GM21619 (cell line): ENCODE measurements around the gene SFXN2.
A peak's percentile ranks its signal among the peaks of the same experiment; 100 is the strongest.
"Not testable (repeated sequence)": the region's sequence is repeated elsewhere in the genome, so short reads cannot be mapped to it uniquely, and the experiment has no call there.

Source experiments
- ATAC-seq: cut with Tn5 transposase; IDR thresholded peaks from one replicate; pipeline ENCODE4 v1.9.1; 2021; ENCODE audit not compliant: unreplicated experiment

Gene SFXN2

DNA sequence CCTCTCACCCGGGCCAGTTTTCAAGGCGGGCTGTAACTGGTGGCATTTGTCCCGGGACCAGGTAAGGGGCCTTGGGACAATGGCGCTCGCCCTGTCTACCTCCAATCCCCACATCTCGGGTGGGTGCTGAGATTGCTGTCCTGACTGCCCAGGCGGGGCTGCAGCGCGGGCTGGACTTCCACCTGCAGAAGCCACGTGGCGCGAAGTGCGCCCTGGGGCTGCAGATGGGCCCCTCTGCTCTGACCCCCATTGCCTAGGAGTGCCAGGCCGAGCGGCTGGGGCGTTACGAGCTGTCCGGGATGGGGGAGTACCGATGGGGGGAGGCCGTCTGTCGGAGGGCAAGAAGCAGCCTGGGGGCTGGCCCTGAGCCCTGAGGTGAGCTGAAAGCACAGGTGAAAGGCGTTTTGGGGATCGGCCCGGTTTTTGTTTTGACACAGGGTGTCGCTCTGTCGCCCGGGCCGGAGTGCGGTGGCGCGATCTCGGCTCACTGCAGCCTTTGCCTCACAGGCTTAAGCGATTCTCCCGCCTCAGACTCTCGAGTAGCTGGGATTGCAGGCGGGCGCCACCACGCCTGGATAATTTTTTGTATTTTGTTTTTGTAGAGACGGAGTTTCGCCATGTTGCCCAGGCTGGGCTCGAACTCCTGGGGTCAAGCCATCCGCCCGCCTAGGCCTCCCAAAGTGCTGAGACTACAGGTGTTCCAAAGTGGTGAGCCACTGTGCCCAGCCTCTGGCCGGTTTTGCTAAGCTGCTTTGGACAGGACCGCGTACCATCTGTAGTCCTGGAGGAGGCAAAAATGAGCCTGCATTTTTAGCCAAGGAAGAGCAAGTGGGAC is at the start of gene SFXN2:
Gene SFXN2, plus strand, starts transcription at position 16 of the 835 bp plus-strand sequence. CDS start 12,001 bp downstream, outside the sequence.
- peak; percentile 22 for ATAC-seq

GRCh38 chr10:102665904-102666509 is 48.4 kb upstream of the SFXN2 start:
- ATAC-seq, result no peak

- ATAC-seq, result not testable (repeated sequence)
Measured at GRCh38 chr10:102667411-102667810, 47.0 kb upstream of the SFXN2 start.

DNA sequence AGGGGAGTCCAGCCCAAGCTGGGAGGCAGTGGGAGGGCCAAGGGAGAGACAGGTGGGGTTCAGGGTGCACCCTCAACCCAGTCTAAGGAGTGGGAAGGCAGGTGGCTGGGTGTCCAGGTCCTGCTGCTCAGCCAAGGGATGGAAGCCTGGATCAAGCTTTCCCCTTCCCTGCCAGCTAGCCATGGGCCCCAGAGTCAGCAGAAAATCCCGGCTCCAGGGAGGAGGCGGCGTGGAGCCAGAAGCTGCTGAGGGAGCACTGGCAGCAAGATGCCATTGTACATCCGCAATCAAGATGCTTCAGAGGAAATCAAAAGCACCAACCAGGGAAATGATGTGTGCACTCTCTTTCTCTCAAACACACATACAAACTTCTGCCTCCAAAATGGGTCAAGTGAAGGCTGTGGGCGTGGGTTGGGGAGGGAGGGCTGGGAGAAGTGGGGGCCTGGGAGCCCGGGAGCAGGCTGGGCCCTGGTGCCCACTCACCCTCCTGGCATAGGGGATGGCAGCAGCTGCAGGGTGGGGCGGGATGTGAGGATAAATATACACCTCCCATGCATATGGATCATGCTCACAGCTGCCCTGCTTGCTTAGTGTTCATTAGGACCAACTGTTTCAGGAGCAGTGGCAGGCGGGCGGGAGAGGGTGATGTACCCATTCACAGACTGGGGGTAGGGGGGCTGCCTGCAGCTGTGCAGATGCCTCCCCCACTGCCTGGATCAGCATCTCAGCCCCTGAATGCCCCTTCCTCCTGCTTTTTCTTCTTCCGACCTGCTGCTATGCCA is 45.9 kb upstream of the SFXN2 start:
- no peak for ATAC-seq

DNA sequence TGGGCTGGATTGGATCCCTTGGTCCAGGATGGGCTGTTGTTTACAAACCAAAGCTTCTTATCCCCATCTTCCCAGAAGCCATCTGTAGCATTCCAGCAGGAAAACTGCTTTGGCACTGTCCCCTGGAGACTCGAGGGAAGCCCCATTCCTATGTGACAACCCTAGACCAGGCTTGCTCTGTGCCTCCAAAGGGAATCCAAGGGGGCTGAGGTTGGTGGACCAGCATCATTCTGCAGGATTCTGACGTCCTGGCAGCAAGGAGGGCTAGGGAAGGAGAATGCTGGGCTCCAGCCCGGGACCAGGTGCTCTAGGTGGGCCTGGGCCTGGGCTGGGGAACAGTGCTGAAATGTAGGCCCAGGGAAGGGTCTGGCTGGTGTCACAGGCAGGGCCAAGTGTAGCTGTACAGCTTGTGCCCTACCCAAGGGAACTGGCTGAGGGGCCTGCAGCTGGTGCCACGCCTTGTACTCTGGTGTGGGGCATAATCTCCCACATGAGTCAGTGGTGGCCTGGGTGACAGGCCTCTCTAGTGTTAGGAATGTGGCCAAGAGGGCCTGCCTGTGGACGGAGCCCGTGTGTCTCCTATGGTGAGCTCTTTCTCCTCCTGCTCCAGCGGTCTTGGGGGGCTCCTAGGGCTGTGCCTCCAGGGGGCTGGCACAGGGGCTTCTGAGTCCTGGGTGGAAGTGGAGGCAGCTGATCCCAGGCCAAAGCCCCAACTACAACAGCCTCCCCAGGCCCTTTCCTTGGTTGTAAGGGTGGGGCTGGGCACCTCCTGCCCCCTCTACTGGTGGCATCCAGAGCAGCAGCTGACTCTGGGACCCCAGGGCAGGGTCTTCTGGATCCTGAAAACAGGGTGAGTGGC is 45.0 kb upstream of the SFXN2 start:
- ATAC-seq, result no peak

GRCh38 chr10:102670065-102670670 is 44.3 kb upstream of the SFXN2 start:
- ATAC-seq, result no peak

DNA sequence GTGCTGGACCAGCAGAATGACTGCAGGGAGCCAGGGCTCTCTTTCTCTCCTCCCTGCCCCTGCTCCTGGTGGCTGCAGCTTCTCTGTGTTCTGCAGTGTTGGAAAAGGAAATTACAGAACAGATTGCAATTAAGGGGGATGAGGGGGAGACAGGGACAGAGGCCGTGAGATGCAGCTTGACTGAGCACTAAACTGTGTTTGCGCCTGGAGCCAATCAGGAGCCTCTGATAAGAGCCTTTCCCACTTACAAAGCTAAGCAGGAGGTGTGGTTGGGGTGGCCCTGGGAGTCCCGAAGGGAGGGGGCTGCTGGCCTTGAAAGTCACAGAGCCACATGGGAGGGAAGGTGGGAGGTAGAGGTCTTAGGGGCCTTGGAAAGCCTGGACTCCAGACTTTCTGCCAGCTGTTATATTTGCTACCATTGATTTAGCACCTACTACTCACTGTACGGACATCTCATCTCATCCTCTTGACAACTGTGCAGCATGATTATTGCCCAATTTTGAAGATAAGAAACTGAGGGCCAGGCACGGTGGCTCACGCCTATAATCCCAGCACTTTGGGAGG is 43.5 kb upstream of the SFXN2 start:
- ATAC-seq, result no peak

GRCh38 chr10:102673236-102673818 is 41.1 kb upstream of the SFXN2 start:
- no peak for ATAC-seq

DNA sequence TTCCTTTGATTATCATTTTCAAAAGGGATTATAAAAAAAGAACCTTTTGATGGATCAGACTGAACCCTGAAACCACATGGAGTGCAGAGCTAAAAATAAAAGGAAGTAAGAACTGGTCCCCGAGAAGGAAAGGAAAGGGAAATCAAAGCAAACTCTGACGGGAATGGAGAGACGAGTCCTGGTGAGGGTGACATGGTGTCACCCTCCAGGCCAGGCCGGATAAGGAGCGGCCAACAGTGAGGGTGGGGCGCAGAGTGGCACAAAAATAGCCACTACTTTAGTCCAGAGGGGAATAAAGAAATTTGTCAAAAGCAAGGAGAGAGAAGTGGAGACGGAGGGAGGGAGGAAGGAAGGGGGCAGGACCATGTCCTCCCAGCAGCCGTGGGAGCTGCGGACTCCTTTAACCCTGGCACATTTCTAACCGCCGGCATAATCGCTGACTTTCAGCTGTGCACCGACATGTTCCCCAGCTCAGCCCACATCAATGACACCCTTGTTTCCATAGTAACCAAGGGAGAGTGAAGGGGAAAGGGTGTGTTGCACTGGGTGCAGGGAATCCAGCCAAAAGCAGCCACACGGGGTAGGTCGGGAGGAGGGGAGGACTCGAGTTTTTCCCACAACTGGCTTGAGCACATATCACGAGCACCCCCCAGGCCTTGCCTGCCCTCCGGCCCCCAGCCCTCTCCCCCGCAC is 40.5 kb upstream of the SFXN2 start:
- no peak for ATAC-seq

- ATAC-seq, result no peak
Measured at GRCh38 chr10:102674566-102674965, 39.9 kb upstream of the SFXN2 start.

GRCh38 chr10:102675011-102675665 is 39.3 kb upstream of the SFXN2 start:
- no peak for ATAC-seq

GRCh38 chr10:102675666-102676533 is 38.5 kb upstream of the SFXN2 start:
- ATAC-seq, result no peak

- no peak for ATAC-seq
Measured at GRCh38 chr10:102676534-102677315, 37.7 kb upstream of the SFXN2 start.

DNA sequence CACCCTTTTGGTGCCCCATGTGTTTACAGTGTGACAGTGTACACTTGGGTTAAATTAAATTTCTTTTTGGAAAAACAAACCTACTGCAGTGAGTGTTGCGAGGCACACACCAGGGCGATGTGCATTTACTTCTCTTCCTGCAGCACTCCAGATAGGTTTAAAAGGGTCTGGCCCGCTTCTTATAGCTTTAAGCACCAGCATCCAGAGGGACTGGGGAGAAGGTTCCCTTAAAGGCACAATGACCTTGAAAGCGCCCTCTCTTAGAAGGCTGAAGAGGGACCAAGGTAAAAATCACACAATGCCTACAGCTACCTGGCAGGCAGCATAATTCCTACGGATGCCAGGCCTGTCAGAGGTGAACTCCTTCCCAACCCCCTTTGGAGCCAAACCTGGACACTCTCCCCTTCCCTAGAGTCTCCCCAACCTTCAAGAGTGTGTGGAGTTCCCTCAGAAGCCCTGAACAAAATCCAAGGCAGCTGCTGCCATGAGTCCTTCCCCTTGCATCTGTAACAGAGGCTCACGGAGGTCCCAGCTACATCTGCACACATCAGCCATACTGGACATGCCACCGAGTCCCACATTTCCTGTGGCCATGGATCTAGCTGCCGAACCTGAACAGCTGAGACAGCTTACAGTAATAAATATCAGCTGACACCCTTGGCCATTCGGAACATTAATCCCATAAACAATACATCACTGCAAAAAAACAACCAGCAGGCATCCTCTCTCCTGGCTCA is 36.9 kb upstream of the SFXN2 start:
- no peak for ATAC-seq

DNA sequence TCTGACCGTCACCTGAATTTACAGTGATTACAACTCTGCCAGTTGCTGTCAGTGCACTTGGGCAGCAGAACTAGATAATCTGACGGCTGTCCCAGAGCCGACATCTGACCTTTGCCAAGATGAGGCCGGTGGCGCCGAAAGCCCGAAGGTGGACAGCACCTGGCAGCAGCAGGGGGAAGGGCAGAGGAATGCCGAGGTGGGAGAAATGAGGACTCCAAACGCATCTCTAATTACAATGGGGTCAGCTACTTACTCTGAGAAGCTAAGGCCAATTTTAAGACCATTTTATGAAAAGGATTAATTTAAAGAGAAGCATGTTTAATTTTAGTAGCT is 36.4 kb upstream of the SFXN2 start:
- no peak for ATAC-seq

GRCh38 chr10:102678842-102679289 is 35.6 kb upstream of the SFXN2 start:
- ATAC-seq, result no peak
